GM12878 (cell line): Measurements from ENCODE around the gene GARNL3. TPM values are rescaled to one million over a fixed set of nuclear protein-coding genes. Genes with fewer than 3 reads are reported as not detected.
A peak's percentile ranks its signal among the peaks of the same experiment; 100 is the strongest.

ENCODE experiments used
- BHLHE40 ChIP-seq, 2 experiments: fragments of 450-650 bp in 1 of 2; IDR thresholded peaks; 2 replicates each; pipeline ENCODE4 v1.6.1; 2011 to 2017; ENCODE audit warnings: low read depth in 2 of 2, borderline replicate concordance in 1 of 2, improper control_type of control experiment in 1 of 2, low read length in 1 of 2, mild to moderate bottlenecking in 1 of 2
- BMI1 ChIP-seq: fragments of 450-650 bp; IDR thresholded peaks from 2 replicates; pipeline ENCODE4 v1.6.1; 2016; ENCODE audit warnings: mild to moderate bottlenecking, moderate library complexity, borderline replicate concordance
- IKZF1 ChIP-seq: fragments of 450-650 bp; conservative IDR thresholded peaks from 2 replicates; pipeline ENCODE4 v1.6.1; 2017; ENCODE audit warnings: antibody characterized with exemption, mild to moderate bottlenecking
- KLF5 ChIP-seq: fragments of 450-650 bp; IDR thresholded peaks from 2 replicates; pipeline ENCODE4 v1.6.1; 2014; ENCODE audit warnings: mild to moderate bottlenecking; ENCODE audit not compliant: partially characterized antibody
- MTA2 ChIP-seq: fragments of 450-650 bp; IDR thresholded peaks from 2 replicates; pipeline ENCODE4 v1.6.1; 2016; ENCODE audit warnings: low read depth, mild to moderate bottlenecking, moderate library complexity
- RAD21 ChIP-seq: IDR thresholded peaks from 2 replicates; pipeline ENCODE4 v1.6.1; 2011; ENCODE audit warnings: mild to moderate bottlenecking, low read depth, low read length, moderate library complexity; ENCODE audit not compliant: insufficient read depth
- RB1 ChIP-seq: fragments of 450-650 bp; formaldehyde crosslinking; IDR thresholded peaks from 2 replicates; pipeline ENCODE4 v1.6.1; 2017; ENCODE audit warnings: mild to moderate bottlenecking, borderline replicate concordance
- RCOR1 ChIP-seq: conservative IDR thresholded peaks from 2 replicates; pipeline ENCODE4 v1.6.1; 2012; ENCODE audit warnings: low read depth, low read length, improper control_type of control experiment
- SMARCA5 ChIP-seq: fragments of 450-650 bp; IDR thresholded peaks from 2 replicates; pipeline ENCODE4 v1.6.1; 2017; ENCODE audit warnings: mild to moderate bottlenecking
- TARDBP ChIP-seq: IDR thresholded peaks from 2 replicates; pipeline ENCODE4 v1.6.1; 2016; ENCODE audit warnings: borderline replicate concordance
- ZNF207 ChIP-seq: fragments of 450-650 bp; IDR thresholded peaks from 2 replicates; pipeline ENCODE4 v1.6.1; 2014; ENCODE audit warnings: antibody characterized with exemption, mild to moderate bottlenecking, borderline replicate concordance
- polyA plus RNA-seq, 11 experiments: library from polyadenylated mRNA; depleted of rRNA in 4 of 11; unstranded in 6 of 11; stranded (reverse) in 5 of 11; fragments of >200 nt; fragmentation: Nextera tagmentation in 4 of 11; fragmentation: Illumina TruSeq in 1 of 11; extraction: Ambion mirVana in 4 of 11; extraction: Trizol in 1 of 11; gene quantifications; 1 replicate in 1 of 11; 2 replicates in 10 of 11; pipeline versions ENCODE4 v1.2.1 to v1.2.3, GENCODE V29; 2011 to 2016; ENCODE audit warnings: inconsistent platforms in 2 of 11, missing spikeins in 2 of 11, low read depth in 1 of 11
- total RNA-seq, 4 experiments: library from RNA; depleted of rRNA in 3 of 4; stranded (reverse); fragments of >200 nt in 3 of 4; fragmentation: Illumina TruSeq in 1 of 4; extraction: Trizol in 1 of 4; gene quantifications; 2 replicates each; pipeline versions ENCODE4 v1.2.1 to v1.2.3, GENCODE V29; 2013 to 2021
- TF ChIP-seq, protein P1 (sequence below): fragments of 450-650 bp; conservative IDR thresholded peaks from 2 replicates; pipeline ENCODE4 v1.6.1; 2017; ENCODE audit warnings: mild to moderate bottlenecking, moderate library complexity
- TF ChIP-seq, protein P2 (sequence below), 3 experiments: IDR thresholded peaks in 2 of 3; conservative IDR thresholded peaks in 1 of 3; 2 replicates each; pipeline ENCODE4 v1.5.1; 2011; ENCODE audit warnings: low read depth in 3 of 3, low read length in 3 of 3, mild to moderate bottlenecking in 3 of 3, control low read depth in 2 of 3, moderate library complexity in 2 of 3, inconsistent platforms in 1 of 3, mixed read lengths in 1 of 3; ENCODE audit not compliant: control insufficient read depth in 2 of 3, insufficient read depth in 1 of 3; ENCODE audit errors: extremely low read depth in 1 of 3
- TF ChIP-seq, protein P3 (sequence below): fragments of 450-650 bp; IDR thresholded peaks from 2 replicates; pipeline ENCODE4 v1.6.1; 2017; ENCODE audit warnings: borderline replicate concordance
- TF ChIP-seq, protein P4 (sequence below): fragments of 450-650 bp; IDR thresholded peaks from 2 replicates; pipeline ENCODE4 v1.6.1; 2018; ENCODE audit warnings: mild to moderate bottlenecking, low read depth, moderate library complexity; ENCODE audit not compliant: partially characterized antibody
- TF ChIP-seq, protein P5 (sequence below): fragments of 450-650 bp; IDR thresholded peaks from 2 replicates; pipeline ENCODE4 v1.6.1; 2017; ENCODE audit warnings: antibody characterized with exemption, mild to moderate bottlenecking, moderate library complexity
- TF ChIP-seq, protein P6 (sequence below): IDR thresholded peaks from 2 replicates; pipeline ENCODE4 v1.6.1; 2011; ENCODE audit warnings: borderline replicate concordance, low read depth, mild to moderate bottlenecking, moderate library complexity, mixed read lengths, low read length; ENCODE audit not compliant: insufficient read depth; ENCODE audit errors: extremely low read length

GARNL3 gene
- total and polyA plus RNA-seq, 10 of the 15 experiments (the other 5 are each of a cell fraction or from before 2014, with no cell fraction given) = 0.89 to 13.2 (median 6.3) TPM

DNA sequence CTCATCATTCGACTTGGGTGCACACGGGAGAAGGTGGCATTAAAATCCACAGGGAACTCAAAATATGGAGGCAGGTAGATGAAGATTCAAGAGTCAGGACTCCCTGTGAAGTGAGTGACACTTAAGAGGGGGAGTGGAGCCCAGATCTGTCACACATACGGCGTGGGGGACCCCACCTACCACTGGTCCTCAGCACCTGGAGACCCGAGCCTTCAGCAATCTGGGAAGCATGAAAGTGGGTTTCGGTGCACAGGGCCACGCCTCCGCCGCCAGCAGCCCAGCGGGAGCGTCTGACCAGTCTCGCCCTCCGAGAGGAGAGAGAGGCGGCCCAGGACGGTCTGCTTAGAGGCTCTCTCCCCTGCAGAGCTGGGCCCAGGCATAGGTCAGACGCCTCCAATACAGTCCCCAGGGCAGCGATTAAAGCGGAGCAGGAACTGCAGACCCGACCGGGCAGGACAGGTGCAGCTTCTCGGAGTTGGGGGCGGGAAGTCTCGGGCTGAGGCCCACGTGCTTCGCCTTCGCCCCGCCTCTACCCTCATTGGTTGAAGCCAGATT lies 131.8 kb downstream of the GARNL3 start (continued):
- TF ChIP-seq, protein P1, sequence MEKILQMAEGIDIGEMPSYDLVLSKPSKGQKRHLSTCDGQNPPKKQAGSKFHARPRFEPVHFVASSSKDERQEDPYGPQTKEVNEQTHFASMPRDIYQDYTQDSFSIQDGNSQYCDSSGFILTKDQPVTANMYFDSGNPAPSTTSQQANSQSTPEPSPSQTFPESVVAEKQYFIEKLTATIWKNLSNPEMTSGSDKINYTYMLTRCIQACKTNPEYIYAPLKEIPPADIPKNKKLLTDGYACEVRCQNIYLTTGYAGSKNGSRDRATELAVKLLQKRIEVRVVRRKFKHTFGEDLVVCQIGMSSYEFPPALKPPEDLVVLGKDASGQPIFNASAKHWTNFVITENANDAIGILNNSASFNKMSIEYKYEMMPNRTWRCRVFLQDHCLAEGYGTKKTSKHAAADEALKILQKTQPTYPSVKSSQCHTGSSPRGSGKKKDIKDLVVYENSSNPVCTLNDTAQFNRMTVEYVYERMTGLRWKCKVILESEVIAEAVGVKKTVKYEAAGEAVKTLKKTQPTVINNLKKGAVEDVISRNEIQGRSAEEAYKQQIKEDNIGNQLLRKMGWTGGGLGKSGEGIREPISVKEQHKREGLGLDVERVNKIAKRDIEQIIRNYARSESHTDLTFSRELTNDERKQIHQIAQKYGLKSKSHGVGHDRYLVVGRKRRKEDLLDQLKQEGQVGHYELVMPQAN = peak; percentile 87
- TF ChIP-seq ZNF207 (peak; percentile 73; the same call in 1 of the 2 replicates), BHLHE40 (IDR thresholded peaks at IDR 0.05; ENCODE audit: borderline replicate concordance in 1 of 2, low read depth in 2 of 2, low read length in 1 of 2) (peak; percentile 47 to 83; a peak in 3 of 4 replicates), RAD21 (no peak), IKZF1 (peak; percentile 39), KLF5 (no peak), BMI1 (no peak), RB1 (peak; percentile 75; the same call in 1 of the 2 replicates), MTA2 (no peak), SMARCA5 (no peak), RCOR1 (no peak), TARDBP (no peak)
- TF ChIP-seq, protein P2, sequence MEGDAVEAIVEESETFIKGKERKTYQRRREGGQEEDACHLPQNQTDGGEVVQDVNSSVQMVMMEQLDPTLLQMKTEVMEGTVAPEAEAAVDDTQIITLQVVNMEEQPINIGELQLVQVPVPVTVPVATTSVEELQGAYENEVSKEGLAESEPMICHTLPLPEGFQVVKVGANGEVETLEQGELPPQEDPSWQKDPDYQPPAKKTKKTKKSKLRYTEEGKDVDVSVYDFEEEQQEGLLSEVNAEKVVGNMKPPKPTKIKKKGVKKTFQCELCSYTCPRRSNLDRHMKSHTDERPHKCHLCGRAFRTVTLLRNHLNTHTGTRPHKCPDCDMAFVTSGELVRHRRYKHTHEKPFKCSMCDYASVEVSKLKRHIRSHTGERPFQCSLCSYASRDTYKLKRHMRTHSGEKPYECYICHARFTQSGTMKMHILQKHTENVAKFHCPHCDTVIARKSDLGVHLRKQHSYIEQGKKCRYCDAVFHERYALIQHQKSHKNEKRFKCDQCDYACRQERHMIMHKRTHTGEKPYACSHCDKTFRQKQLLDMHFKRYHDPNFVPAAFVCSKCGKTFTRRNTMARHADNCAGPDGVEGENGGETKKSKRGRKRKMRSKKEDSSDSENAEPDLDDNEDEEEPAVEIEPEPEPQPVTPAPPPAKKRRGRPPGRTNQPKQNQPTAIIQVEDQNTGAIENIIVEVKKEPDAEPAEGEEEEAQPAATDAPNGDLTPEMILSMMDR (IDR thresholded peaks at IDR 0.05 in 2 of 3, conservative IDR thresholded peaks at IDR 0.05 in 1 of 3; ENCODE audit: control insufficient read depth in 2 of 3, extremely low read depth in 1 of 3, insufficient read depth in 1 of 3, low read depth in 3 of 3, low read length in 3 of 3) = no peak
- TF ChIP-seq, protein P3, sequence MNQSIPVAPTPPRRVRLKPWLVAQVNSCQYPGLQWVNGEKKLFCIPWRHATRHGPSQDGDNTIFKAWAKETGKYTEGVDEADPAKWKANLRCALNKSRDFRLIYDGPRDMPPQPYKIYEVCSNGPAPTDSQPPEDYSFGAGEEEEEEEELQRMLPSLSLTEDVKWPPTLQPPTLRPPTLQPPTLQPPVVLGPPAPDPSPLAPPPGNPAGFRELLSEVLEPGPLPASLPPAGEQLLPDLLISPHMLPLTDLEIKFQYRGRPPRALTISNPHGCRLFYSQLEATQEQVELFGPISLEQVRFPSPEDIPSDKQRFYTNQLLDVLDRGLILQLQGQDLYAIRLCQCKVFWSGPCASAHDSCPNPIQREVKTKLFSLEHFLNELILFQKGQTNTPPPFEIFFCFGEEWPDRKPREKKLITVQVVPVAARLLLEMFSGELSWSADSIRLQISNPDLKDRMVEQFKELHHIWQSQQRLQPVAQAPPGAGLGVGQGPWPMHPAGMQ = no peak
- TF ChIP-seq, protein P4, sequence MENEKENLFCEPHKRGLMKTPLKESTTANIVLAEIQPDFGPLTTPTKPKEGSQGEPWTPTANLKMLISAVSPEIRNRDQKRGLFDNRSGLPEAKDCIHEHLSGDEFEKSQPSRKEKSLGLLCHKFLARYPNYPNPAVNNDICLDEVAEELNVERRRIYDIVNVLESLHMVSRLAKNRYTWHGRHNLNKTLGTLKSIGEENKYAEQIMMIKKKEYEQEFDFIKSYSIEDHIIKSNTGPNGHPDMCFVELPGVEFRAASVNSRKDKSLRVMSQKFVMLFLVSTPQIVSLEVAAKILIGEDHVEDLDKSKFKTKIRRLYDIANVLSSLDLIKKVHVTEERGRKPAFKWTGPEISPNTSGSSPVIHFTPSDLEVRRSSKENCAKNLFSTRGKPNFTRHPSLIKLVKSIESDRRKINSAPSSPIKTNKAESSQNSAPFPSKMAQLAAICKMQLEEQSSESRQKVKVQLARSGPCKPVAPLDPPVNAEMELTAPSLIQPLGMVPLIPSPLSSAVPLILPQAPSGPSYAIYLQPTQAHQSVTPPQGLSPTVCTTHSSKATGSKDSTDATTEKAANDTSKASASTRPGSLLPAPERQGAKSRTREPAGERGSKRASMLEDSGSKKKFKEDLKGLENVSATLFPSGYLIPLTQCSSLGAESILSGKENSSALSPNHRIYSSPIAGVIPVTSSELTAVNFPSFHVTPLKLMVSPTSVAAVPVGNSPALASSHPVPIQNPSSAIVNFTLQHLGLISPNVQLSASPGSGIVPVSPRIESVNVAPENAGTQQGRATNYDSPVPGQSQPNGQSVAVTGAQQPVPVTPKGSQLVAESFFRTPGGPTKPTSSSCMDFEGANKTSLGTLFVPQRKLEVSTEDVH = peak; percentile 34
- TF ChIP-seq, protein P5, sequence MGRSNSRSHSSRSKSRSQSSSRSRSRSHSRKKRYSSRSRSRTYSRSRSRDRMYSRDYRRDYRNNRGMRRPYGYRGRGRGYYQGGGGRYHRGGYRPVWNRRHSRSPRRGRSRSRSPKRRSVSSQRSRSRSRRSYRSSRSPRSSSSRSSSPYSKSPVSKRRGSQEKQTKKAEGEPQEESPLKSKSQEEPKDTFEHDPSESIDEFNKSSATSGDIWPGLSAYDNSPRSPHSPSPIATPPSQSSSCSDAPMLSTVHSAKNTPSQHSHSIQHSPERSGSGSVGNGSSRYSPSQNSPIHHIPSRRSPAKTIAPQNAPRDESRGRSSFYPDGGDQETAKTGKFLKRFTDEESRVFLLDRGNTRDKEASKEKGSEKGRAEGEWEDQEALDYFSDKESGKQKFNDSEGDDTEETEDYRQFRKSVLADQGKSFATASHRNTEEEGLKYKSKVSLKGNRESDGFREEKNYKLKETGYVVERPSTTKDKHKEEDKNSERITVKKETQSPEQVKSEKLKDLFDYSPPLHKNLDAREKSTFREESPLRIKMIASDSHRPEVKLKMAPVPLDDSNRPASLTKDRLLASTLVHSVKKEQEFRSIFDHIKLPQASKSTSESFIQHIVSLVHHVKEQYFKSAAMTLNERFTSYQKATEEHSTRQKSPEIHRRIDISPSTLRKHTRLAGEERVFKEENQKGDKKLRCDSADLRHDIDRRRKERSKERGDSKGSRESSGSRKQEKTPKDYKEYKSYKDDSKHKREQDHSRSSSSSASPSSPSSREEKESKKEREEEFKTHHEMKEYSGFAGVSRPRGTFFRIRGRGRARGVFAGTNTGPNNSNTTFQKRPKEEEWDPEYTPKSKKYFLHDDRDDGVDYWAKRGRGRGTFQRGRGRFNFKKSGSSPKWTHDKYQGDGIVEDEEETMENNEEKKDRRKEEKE = no peak
- TF ChIP-seq, protein P6, sequence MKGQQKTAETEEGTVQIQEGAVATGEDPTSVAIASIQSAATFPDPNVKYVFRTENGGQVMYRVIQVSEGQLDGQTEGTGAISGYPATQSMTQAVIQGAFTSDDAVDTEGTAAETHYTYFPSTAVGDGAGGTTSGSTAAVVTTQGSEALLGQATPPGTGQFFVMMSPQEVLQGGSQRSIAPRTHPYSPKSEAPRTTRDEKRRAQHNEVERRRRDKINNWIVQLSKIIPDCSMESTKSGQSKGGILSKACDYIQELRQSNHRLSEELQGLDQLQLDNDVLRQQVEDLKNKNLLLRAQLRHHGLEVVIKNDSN = peak; percentile 81
